CD14-positive monocyte (primary cell): ENCODE measurements around the gene DESI2. TPM values are rescaled to one million over a fixed set of nuclear protein-coding genes. Genes with fewer than 3 reads are reported as not detected.

Experiments
- DNase-seq, 3 donors: peaks; one replicate each; pipeline ENCODE4 v3.0.0-alpha.2; 2011 to 2022
- H2AFZ ChIP-seq: 2 replicates; pipeline ENCODE4 v1.6.0; 2012; ENCODE audit warnings: mild to moderate bottlenecking, low read depth, low read length, inconsistent platforms; ENCODE audit not compliant: insufficient read depth, poor library complexity, severe bottlenecking
- H3K27ac ChIP-seq, 2 donors: 1 replicate in 1 of 2; 2 replicates in 1 of 2; pipeline ENCODE4 v1.5.1; 2012 to 2013; ENCODE audit warnings: low read length in 2 of 2, control low read depth in 1 of 2, inconsistent platforms in 1 of 2, low read depth in 1 of 2, mild to moderate bottlenecking in 1 of 2
- H3K27me3 ChIP-seq, 2 donors: one replicate each; pipeline versions ENCODE4 v1.6.0 to v1.6.1; 2011 to 2013; ENCODE audit warnings: low read length in 2 of 2; ENCODE audit not compliant: control insufficient read depth in 2 of 2, insufficient read depth in 2 of 2
- H3K36me3 ChIP-seq, 2 donors: replicated peaks in 1 of 2; 1 replicate in 1 of 2; 2 replicates in 1 of 2; pipeline versions ENCODE4 v1.5.1 to v1.6.1; 2012 to 2013; ENCODE audit warnings: low read length in 2 of 2, control low read depth in 1 of 2, inconsistent platforms in 1 of 2, mild to moderate bottlenecking in 1 of 2; ENCODE audit not compliant: insufficient read depth in 2 of 2, control insufficient read depth in 1 of 2
- H3K4me1 ChIP-seq, 2 donors: 1 replicate in 1 of 2; 2 replicates in 1 of 2; pipeline versions ENCODE4 v1.5.1 to v1.6.1; 2012 to 2013; ENCODE audit warnings: low read length in 2 of 2, control low read depth in 1 of 2, inconsistent platforms in 1 of 2, mild to moderate bottlenecking in 1 of 2, moderate library complexity in 1 of 2; ENCODE audit not compliant: insufficient read depth in 2 of 2, control insufficient read depth in 1 of 2
- H3K4me2 ChIP-seq: replicated peaks from 2 replicates; pipeline ENCODE3; 2012; ENCODE audit warnings: low read length, moderate library complexity, mild to moderate bottlenecking; ENCODE audit not compliant: poor library complexity, severe bottlenecking; ENCODE audit errors: extremely low read depth
- H3K4me3 ChIP-seq, 3 experiments: fragments of 200-600 bp in 1 of 3; sonication (generic) in 1 of 3; replicated peaks in 1 of 3; 1 replicate in 2 of 3; 2 replicates in 1 of 3; pipeline ENCODE4 v1.5.1; 2011 to 2013; ENCODE audit warnings: low read length in 3 of 3, mild to moderate bottlenecking in 3 of 3, control low read depth in 2 of 3, low read depth in 2 of 3, inconsistent platforms in 1 of 3, moderate library complexity in 1 of 3
- H3K79me2 ChIP-seq: 2 replicates; pipeline ENCODE4 v1.6.0; 2012; ENCODE audit warnings: mild to moderate bottlenecking, control low read depth, inconsistent platforms, low read length, moderate library complexity; ENCODE audit not compliant: insufficient read depth
- H3K9ac ChIP-seq: 2 replicates; pipeline ENCODE4 v1.6.0; 2017; ENCODE audit warnings: low read length, mild to moderate bottlenecking; ENCODE audit not compliant: insufficient read depth, poor library complexity, severe bottlenecking
- H3K9me3 ChIP-seq, 2 donors: replicated peaks in 1 of 2; 1 replicate in 1 of 2; 2 replicates in 1 of 2; pipeline versions ENCODE4 v1.5.1 to v1.6.1; 2012 to 2013; ENCODE audit warnings: low read length in 2 of 2, control low read depth in 1 of 2; ENCODE audit not compliant: control insufficient read depth in 1 of 2, insufficient read depth in 1 of 2
- H4K20me1 ChIP-seq: 2 replicates; pipeline ENCODE4 v1.6.0; 2012; ENCODE audit warnings: mild to moderate bottlenecking, low read length, control low read depth, moderate library complexity; ENCODE audit not compliant: insufficient read depth
- H3K27ac Mint-ChIP-seq, 7 donors: one replicate each; pipeline ENCODE4 v1.8.0; 2020; ENCODE audit warnings: mild to moderate bottlenecking in 7 of 7, mixed read lengths in 7 of 7, moderate library complexity in 6 of 7, inconsistent platforms in 2 of 7
- H3K27me3 Mint-ChIP-seq, 3 donors: one replicate each; pipeline ENCODE4 v1.8.0; 2021 to 2022; ENCODE audit warnings: low read depth in 3 of 3, mild to moderate bottlenecking in 3 of 3, mixed read lengths in 3 of 3, moderate library complexity in 3 of 3, inconsistent platforms in 1 of 3
- H3K36me3 Mint-ChIP-seq, 2 donors: one replicate each; pipeline ENCODE4 v1.8.0; 2020; ENCODE audit warnings: mixed read lengths in 2 of 2, inconsistent platforms in 1 of 2, mild to moderate bottlenecking in 1 of 2
- H3K4me1 Mint-ChIP-seq: one replicate; pipeline ENCODE4 v1.8.0; 2020; ENCODE audit warnings: mild to moderate bottlenecking, mixed read lengths
- H3K4me3 Mint-ChIP-seq, 2 donors: one replicate each; pipeline ENCODE4 v1.8.0; 2020; ENCODE audit warnings: mild to moderate bottlenecking in 2 of 2, mixed read lengths in 2 of 2, moderate library complexity in 1 of 2
- H3K9me3 Mint-ChIP-seq, 7 donors: one replicate each; pipeline ENCODE4 v1.8.0; 2020 to 2022; ENCODE audit warnings: mixed read lengths in 7 of 7, mild to moderate bottlenecking in 6 of 7, moderate library complexity in 6 of 7, inconsistent platforms in 2 of 7
- WGBS: methylation state at CpG from one replicate; pipeline ENCODE4 v1.1.5; 2013; ENCODE audit warnings: missing lambda C conversion rate; ENCODE audit not compliant: insufficient coverage; 5-methylcytosine and 5-hydroxymethylcytosine counted together
- intact Hi-C, 2 donors: fragments of 100-400 bp; cut with micrococcal nuclease; formaldehyde crosslinking; loops; one replicate each; pipeline versions ENCODE4 v1.15.0 to v1.15.1; 2023
- polyA plus RNA-seq, 3 donors: library from polyadenylated mRNA; depleted of rRNA in 1 of 3; unstranded in 2 of 3; stranded (reverse) in 1 of 3; fragments of 300-500 nt in 2 of 3; fragments of >200 nt in 1 of 3; fragmentation: Illumina TruSeq in 2 of 3; gene quantifications; 1 replicate in 2 of 3; 2 replicates in 1 of 3; pipeline ENCODE4 v1.2.3, GENCODE V29; 2012 to 2021
- TF ChIP-seq, protein P1 (sequence below): fragments of 200-600 bp; IDR thresholded peaks from one replicate; pipeline ENCODE4 v1.8.0; 2022; ENCODE audit warnings: antibody characterized with exemption, mild to moderate bottlenecking

Gene DESI2
- polyA plus RNA-seq, 3 donors, result 10.5 to 12.0 (median 11.2) TPM

DNA sequence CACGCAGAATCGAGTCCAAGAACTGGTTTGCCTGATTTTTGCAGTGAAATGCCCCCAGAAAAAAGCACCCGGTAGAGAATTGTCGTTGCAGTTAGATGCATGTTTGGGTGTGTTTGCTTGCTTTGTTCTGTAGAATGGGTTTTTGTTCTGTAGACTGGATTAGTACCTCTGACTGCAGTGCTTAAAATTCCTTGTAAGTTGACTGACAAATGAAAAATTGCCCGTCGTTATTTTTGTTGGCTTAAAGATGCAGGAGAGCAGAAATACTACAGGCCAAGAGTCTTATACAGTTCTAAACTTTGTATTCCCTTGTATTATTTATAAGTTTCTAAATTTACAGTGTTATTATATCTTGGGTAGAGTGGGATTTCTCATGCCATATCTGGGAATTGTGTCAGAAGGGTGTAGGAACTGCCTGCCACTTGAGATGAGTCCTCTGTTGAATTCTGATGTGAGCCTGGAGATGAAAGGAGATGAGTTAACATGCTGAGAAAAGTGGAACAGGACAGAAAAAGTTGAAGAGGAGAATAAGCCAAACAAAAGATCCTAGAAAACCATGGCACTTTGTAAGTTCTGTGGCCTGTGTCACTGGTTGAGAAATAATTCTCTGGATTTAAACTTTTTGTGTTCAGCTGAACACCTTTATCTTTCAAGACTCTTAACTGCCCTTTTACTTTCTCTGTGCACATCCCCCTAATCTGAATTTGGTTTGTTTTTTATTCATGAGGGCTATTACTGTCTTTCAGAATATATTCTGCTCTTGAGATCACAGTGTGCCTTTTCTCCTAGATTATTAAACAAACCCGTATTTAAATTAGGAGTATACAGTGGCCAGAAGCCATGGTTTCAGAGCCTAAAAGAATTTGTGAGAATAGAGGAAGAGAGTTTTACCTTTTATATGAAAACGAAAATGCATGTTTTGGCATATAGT lies 1.4 kb downstream of the DESI2 start:
- Mint-ChIP-seq H3K27ac (no peak overlapping the region), H3K9me3 (peaks cover 0 to 3% (median 0%) of the 10 kb centered on the region in 7 donors), H3K27me3 (peaks cover 0 to 4% (median 0%) of the 10 kb centered on the region in 3 donors), H3K4me1 (peaks cover 26% of the 10 kb centered on the region), H3K4me3 (no peak overlapping the region), H3K36me3 (peaks cover 20 to 28% of the 10 kb centered on the region in 2 donors)
- Histone ChIP-seq H3K4me2 (peak overlapping the region; percentile 85), H3K4me3 (peak overlapping the region; percentile 69 to 89 (median 80)), H4K20me1 (peaks cover 15% of the 10 kb centered on the region), H3K36me3 (peaks cover 10 to 23% of the 10 kb centered on the region in 2 donors), H2AFZ (peak overlapping the region; percentile 75), H3K9me3 (no peaks in the 10 kb centered on the region), H3K27ac (peak overlapping the region in 1 of 2 donors; percentile 89), H3K79me2 (peaks cover 63% of the 10 kb centered on the region), H3K9ac (peak overlapping the region; percentile 93), H3K27me3 (no peaks in the 10 kb centered on the region), H3K4me1 (peaks cover 22 to 24% of the 10 kb centered on the region in 2 donors)
- no peak for DNase-seq
- TF ChIP-seq, protein P1, sequence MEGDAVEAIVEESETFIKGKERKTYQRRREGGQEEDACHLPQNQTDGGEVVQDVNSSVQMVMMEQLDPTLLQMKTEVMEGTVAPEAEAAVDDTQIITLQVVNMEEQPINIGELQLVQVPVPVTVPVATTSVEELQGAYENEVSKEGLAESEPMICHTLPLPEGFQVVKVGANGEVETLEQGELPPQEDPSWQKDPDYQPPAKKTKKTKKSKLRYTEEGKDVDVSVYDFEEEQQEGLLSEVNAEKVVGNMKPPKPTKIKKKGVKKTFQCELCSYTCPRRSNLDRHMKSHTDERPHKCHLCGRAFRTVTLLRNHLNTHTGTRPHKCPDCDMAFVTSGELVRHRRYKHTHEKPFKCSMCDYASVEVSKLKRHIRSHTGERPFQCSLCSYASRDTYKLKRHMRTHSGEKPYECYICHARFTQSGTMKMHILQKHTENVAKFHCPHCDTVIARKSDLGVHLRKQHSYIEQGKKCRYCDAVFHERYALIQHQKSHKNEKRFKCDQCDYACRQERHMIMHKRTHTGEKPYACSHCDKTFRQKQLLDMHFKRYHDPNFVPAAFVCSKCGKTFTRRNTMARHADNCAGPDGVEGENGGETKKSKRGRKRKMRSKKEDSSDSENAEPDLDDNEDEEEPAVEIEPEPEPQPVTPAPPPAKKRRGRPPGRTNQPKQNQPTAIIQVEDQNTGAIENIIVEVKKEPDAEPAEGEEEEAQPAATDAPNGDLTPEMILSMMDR, result no peak
- intact Hi-C loops, result loop anchor here in 1 of 2 donors (10.0 kb wide), 2 partner anchors 180 to 210 kb away; partner anchors contain the start of genes COX20 and HNRNPU
- WGBS, result 0% methylated on average over 4 of the region's 8 CpGs

DNA sequence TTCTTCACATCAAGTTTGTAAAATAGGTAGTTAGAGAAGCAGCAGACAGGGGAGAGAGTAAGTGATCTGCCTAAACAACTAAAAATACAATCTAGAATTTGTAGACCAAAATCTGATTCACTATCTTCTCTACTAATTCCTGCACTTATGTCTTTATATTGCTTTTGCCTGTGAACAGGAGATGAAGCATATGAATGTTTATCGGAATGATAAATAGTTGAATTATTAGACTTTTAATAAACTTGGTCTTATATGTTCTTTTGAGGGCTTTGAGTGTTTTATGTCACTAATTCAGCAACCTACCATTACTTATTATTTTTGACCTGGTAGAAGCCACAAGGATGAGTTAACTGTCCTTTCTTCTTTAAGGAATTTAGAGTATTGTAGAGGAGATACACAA lies 2.3 kb downstream of the DESI2 start:
- no peaks in the 10 kb centered on the region for H3K9me3 ChIP-seq
- peak overlapping the region; percentile 85 for H3K4me2 ChIP-seq
- Mint-ChIP-seq H3K9me3 (peaks cover 0 to 3% (median 0%) of the 10 kb centered on the region in 7 donors), H3K27ac (no peak overlapping the region), H3K4me1 (peaks cover 27% of the 10 kb centered on the region), H3K27me3 (peaks cover 0 to 4% (median 0%) of the 10 kb centered on the region in 3 donors), H3K4me3 (no peak overlapping the region), H3K36me3 (peaks cover 23 to 35% of the 10 kb centered on the region in 2 donors)
- TF ChIP-seq, protein P1, result no peak
- DNase-seq, result no peak
- H3K4me3 ChIP-seq, result peak overlapping the region in 1 of 3 experiments; percentile 80
- H2AFZ ChIP-seq, result no peak overlapping the region
- WGBS, result no CpG with 5 or more reads among the region's 1 CpG
- peaks cover 15 to 31% of the 10 kb centered on the region in 2 donors for H3K36me3 ChIP-seq
- intact Hi-C loops, result loop anchor here in 1 of 2 donors (10.0 kb wide), 2 partner anchors 180 to 210 kb away; partner anchors contain the start of genes COX20 and HNRNPU
- H3K9ac ChIP-seq, result no peak overlapping the region
- H3K27ac ChIP-seq, result no peak overlapping the region
- H3K79me2 ChIP-seq, result peaks cover 71% of the 10 kb centered on the region
- H3K27me3 ChIP-seq, result no peaks in the 10 kb centered on the region
- H4K20me1 ChIP-seq, result peaks cover 18% of the 10 kb centered on the region
- peaks cover 22 to 24% of the 10 kb centered on the region in 2 donors for H3K4me1 ChIP-seq
